Karpas-422 (cell line): ENCODE results near the gene RAB8A. TPM values are rescaled to one million over a fixed set of nuclear protein-coding genes. Genes with fewer than 3 reads are reported as not detected.
A peak's percentile ranks its signal among the peaks of the same experiment; 100 is the strongest.

Experiments
- DNase-seq: peaks from one replicate; pipeline ENCODE4 v3.0.0-alpha.2; 2015
- H2AFZ ChIP-seq: fragments of 200-600 bp; sonication (generic); 2 replicates; pipeline ENCODE4 v1.6.1; 2014; ENCODE audit warnings: antibody characterized with exemption, low read length, mixed read lengths
- H3K27ac ChIP-seq: fragments of 200-600 bp; sonication (generic); 2 replicates; pipeline ENCODE4 v1.5.1; 2014; ENCODE audit warnings: mild to moderate bottlenecking, low read length, moderate library complexity
- H3K27me3 ChIP-seq: fragments of 200-600 bp; sonication (generic); 2 replicates; pipeline ENCODE4 v1.6.1; 2014; ENCODE audit warnings: low read length, mixed read lengths
- H3K36me3 ChIP-seq: fragments of 200-600 bp; sonication (generic); 2 replicates; pipeline ENCODE4 v1.6.1; 2014; ENCODE audit warnings: low read length, mixed read lengths; ENCODE audit not compliant: insufficient read depth
- H3K4me1 ChIP-seq: fragments of 200-600 bp; sonication (generic); 2 replicates; pipeline ENCODE4 v1.6.1; 2014; ENCODE audit warnings: mild to moderate bottlenecking, low read length, mixed read lengths
- H3K4me2 ChIP-seq: fragments of 200-600 bp; sonication (generic); 2 replicates; pipeline ENCODE4 v1.6.1; 2014; ENCODE audit warnings: low read length, low read depth, mild to moderate bottlenecking; ENCODE audit not compliant: poor library complexity, severe bottlenecking
- H3K4me3 ChIP-seq: fragments of 200-600 bp; sonication (generic); 2 replicates; pipeline ENCODE4 v1.5.1; 2014; ENCODE audit warnings: mild to moderate bottlenecking, antibody characterized with exemption, low read length, mixed read lengths
- H3K79me2 ChIP-seq: fragments of 200-600 bp; sonication (generic); 2 replicates; pipeline ENCODE4 v1.6.1; 2014; ENCODE audit warnings: mild to moderate bottlenecking, low read length, mixed read lengths
- H3K9ac ChIP-seq: fragments of 200-600 bp; sonication (generic); 2 replicates; pipeline ENCODE4 v1.6.0; 2014; ENCODE audit warnings: low read length
- H3K9me2 ChIP-seq: fragments of 200-600 bp; sonication (generic), shearing (Covaris generic); replicated peaks from 2 replicates; pipeline ENCODE4 v1.6.0; 2014; ENCODE audit warnings: mild to moderate bottlenecking, low read length, moderate library complexity; ENCODE audit not compliant: insufficient read depth
- H3K9me3 ChIP-seq: fragments of 300-700, 200-600 bp; sonication (generic); 2 replicates; pipeline ENCODE4 v1.6.1; 2014; ENCODE audit warnings: low read length, mixed read lengths
- H4K20me1 ChIP-seq: fragments of 200-600 bp; sonication (generic); 2 replicates; pipeline ENCODE4 v1.6.1; 2014; ENCODE audit warnings: mild to moderate bottlenecking, antibody characterized with exemption, low read length, low read depth; ENCODE audit not compliant: insufficient read depth
- total RNA-seq: library from RNA; depleted of rRNA; stranded (reverse); fragments of >200 nt; shearing (Covaris generic); gene quantifications from 2 replicates; pipeline ENCODE4 v1.2.3, GENCODE V29; 2014; ENCODE audit warnings: low replicate concordance

Gene RAB8A
- total RNA-seq, 1 experiment from 2014 or later: 30.2 TPM

- Histone ChIP-seq H3K9ac (no peak overlapping the region), H3K27me3 (no peaks in the 10 kb centered on the region), H3K9me2 (no peaks in the 10 kb centered on the region), H3K27ac (no peak overlapping the region), H3K4me1 (no peaks in the 10 kb centered on the region), H3K9me3 (no peaks in the 10 kb centered on the region), H3K79me2 (no peaks in the 10 kb centered on the region), H4K20me1 (no peaks in the 10 kb centered on the region), H2AFZ (no peak overlapping the region), H3K4me3 (no peak overlapping the region), H3K4me2 (no peak overlapping the region), H3K36me3 (no peaks in the 10 kb centered on the region; the same call in 1 of the 2 replicates)
- no peak for DNase-seq
Measured at GRCh38 chr19:16160445-16160942, 48.8 kb downstream of the RAB8A start.

- no peak overlapping the region for H3K9ac ChIP-seq
- H2AFZ ChIP-seq: no peak overlapping the region
- H3K36me3 ChIP-seq: no peaks in the 10 kb centered on the region; the same call in 1 of the 2 replicates
- H3K79me2 ChIP-seq: no peaks in the 10 kb centered on the region
- H3K9me3 ChIP-seq: no peaks in the 10 kb centered on the region
- H3K27me3 ChIP-seq: no peaks in the 10 kb centered on the region
- H3K4me3 ChIP-seq: no peak overlapping the region
- no peak overlapping the region for H3K27ac ChIP-seq
- H4K20me1 ChIP-seq: no peaks in the 10 kb centered on the region
- H3K9me2 ChIP-seq: no peaks in the 10 kb centered on the region
- DNase-seq: no peak
- H3K4me2 ChIP-seq: no peak overlapping the region
- no peaks in the 10 kb centered on the region for H3K4me1 ChIP-seq
Measured at GRCh38 chr19:16160943-16161560, 49.4 kb downstream of the RAB8A start.

- H4K20me1 ChIP-seq: no peaks in the 10 kb centered on the region
- DNase-seq: no peak
- no peak overlapping the region for H2AFZ ChIP-seq
- no peaks in the 10 kb centered on the region for H3K9me3 ChIP-seq
- H3K27ac ChIP-seq: no peak overlapping the region
- no peaks in the 10 kb centered on the region for H3K4me1 ChIP-seq
- no peak overlapping the region for H3K4me3 ChIP-seq
- H3K9ac ChIP-seq: no peak overlapping the region
- no peaks in the 10 kb centered on the region for H3K27me3 ChIP-seq
- H3K79me2 ChIP-seq: no peaks in the 10 kb centered on the region
- no peaks in the 10 kb centered on the region for H3K9me2 ChIP-seq
- H3K4me2 ChIP-seq: no peak overlapping the region
- H3K36me3 ChIP-seq: no peaks in the 10 kb centered on the region; the same call in 1 of the 2 replicates
Measured at GRCh38 chr19:16161840-16162239, 50.2 kb downstream of the RAB8A start.

DNA sequence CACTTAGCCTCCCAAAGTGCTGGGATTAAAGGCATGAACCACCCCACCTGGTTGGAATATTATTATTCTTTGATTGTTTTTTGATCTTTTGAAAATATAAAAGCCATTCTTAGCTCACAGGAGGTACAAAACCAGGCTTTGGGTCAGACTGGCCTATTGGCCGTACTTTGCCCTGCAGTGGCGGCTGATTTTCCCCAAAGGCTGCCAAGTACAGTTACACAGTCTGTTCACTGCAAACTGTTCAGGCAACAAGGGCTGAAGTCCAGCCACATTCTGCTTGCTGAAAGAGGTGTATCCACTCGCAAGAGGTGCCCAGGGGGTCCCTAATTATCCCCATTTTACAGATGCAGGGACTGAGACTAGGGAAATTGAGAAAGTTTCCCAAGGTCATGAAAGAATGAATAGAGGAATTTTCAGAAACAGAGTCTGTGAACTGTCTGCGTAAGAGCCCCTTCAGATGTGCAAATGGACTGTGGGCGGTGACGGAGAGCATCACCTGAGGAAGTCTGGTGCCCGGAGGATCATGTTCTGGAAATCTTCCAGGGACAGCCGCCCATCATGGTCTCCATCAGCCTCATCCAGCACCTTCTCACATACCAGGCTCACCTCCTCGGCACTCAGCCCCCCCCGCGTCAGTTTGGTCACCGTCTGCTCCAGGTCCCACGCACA lies 52.7 kb downstream of the RAB8A start:
- H3K79me2 ChIP-seq: no peaks in the 10 kb centered on the region
- H3K27ac ChIP-seq: no peak overlapping the region
- H3K4me3 ChIP-seq: no peak overlapping the region
- no peak for DNase-seq
- H3K9me2 ChIP-seq: no peaks in the 10 kb centered on the region
- no peaks in the 10 kb centered on the region for H3K27me3 ChIP-seq
- H3K9ac ChIP-seq: no peak overlapping the region
- no peak overlapping the region for H3K4me2 ChIP-seq
- no peak overlapping the region for H2AFZ ChIP-seq
- peaks cover 5% of the 10 kb centered on the region; the same call in 1 of the 2 replicates for H3K9me3 ChIP-seq
- H3K4me1 ChIP-seq: no peaks in the 10 kb centered on the region
- no peaks in the 10 kb centered on the region for H4K20me1 ChIP-seq
- H3K36me3 ChIP-seq: no peaks in the 10 kb centered on the region

DNA sequence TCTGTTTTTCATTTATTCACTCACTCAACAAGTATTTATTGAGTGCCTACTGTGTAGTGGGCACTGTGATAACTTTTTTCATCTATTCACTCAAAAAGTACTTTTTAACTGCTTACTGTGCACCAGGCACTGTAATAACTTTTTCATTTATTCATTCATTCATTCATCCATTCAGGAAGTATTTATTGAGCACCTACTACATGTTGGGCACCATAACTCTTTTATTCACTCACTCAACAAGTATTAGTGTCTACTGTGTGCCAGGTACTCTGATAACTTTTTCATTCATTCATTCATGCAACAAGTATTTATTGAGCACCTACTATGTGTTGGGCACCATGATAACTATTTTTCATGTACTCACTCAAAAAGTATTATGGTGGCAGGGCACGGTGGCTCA lies 54.7 kb downstream of the RAB8A start:
- DNase-seq: no peak
- Histone ChIP-seq H3K9ac (no peak overlapping the region), H3K79me2 (no peaks in the 10 kb centered on the region), H3K4me3 (no peak overlapping the region), H3K36me3 (no peaks in the 10 kb centered on the region), H4K20me1 (no peaks in the 10 kb centered on the region), H3K4me1 (no peaks in the 10 kb centered on the region), H3K27me3 (no peaks in the 10 kb centered on the region), H3K9me2 (no peaks in the 10 kb centered on the region), H3K9me3 (peaks cover 5% of the 10 kb centered on the region; the same call in 1 of the 2 replicates), H3K4me2 (no peak overlapping the region), H3K27ac (no peak overlapping the region), H2AFZ (no peak overlapping the region)

DNA sequence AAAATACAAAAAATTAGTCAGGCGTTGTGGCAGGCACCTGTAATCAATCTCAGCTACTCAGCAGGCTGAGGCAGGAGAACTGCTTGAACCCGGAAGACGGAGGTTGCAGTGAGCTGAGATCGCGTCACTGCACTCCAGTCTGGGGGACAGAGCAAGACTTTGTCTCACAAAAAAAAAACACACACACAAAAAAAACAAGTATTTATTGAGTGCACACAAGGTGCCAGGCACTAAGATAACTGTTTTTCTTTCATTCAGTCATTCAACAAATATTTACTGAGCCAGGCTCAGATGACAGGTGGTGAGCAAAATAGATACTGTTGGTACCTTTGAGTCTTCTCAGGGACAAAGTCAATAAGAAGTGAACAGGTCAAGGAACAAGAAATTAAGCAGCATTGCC lies 55.4 kb downstream of the RAB8A start:
- no peaks in the 10 kb centered on the region for H3K79me2 ChIP-seq
- no peak overlapping the region for H3K9ac ChIP-seq
- no peaks in the 10 kb centered on the region for H3K27me3 ChIP-seq
- no peaks in the 10 kb centered on the region for H4K20me1 ChIP-seq
- H3K4me1 ChIP-seq: no peaks in the 10 kb centered on the region
- no peak overlapping the region for H2AFZ ChIP-seq
- peaks cover 5% of the 10 kb centered on the region; the same call in 1 of the 2 replicates for H3K9me3 ChIP-seq
- H3K36me3 ChIP-seq: no peaks in the 10 kb centered on the region
- DNase-seq: no peak
- no peak overlapping the region for H3K27ac ChIP-seq
- H3K4me2 ChIP-seq: no peak overlapping the region
- H3K9me2 ChIP-seq: no peaks in the 10 kb centered on the region
- H3K4me3 ChIP-seq: no peak overlapping the region

DNA sequence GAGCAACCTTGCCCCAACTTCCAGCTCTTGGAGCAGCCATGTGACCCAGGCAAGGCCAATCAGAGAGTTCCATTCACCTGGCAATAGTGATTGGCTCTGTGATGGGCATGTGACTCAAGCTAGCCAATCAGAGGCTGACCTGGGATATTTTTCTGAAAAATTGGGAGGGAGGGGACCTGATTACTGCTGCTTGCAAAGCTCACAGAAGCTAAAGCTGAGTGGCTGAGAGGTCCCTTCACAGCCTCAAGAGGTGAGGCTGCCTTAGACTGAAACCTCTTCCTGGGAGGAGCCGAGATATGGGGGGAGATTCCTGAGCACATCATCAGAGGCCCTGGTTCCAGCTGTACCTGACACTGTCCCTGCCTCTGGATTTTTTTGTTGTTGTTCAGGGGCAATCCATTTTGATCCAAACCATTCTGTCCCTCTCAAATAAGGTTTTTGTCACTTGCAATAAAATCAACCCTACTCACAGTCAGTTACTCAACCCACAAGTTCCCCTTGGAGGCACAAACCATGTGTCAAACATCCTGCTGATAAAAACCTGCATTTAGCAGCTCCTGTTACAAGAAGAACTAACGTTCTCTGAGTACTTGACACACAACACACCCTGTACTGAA lies 56.9 kb downstream of the RAB8A start:
- peak; percentile 70 for DNase-seq
- Histone ChIP-seq H3K4me2 (no peak overlapping the region), H3K4me1 (no peaks in the 10 kb centered on the region)

GRCh38 chr19:16170134-16170533 lies 58.4 kb downstream of the RAB8A start:
- H3K4me1 ChIP-seq: no peaks in the 10 kb centered on the region
- H3K27ac ChIP-seq: no peak overlapping the region
- H3K9ac ChIP-seq: no peak overlapping the region

More for the DNA sequence above, 56.9 kb downstream of the RAB8A start:
- Histone ChIP-seq H3K9me3 (peaks cover 5% of the 10 kb centered on the region; the same call in 1 of the 2 replicates), H3K27ac (no peak overlapping the region), H3K4me3 (no peak overlapping the region), H3K27me3 (no peaks in the 10 kb centered on the region), H2AFZ (no peak overlapping the region), H3K36me3 (no peaks in the 10 kb centered on the region), H3K9me2 (no peaks in the 10 kb centered on the region), H3K9ac (no peak overlapping the region), H4K20me1 (no peaks in the 10 kb centered on the region), H3K79me2 (no peaks in the 10 kb centered on the region)

More at GRCh38 chr19:16170134-16170533, 58.4 kb downstream of the RAB8A start:
- no peak overlapping the region for H2AFZ ChIP-seq
- no peak for DNase-seq
- H3K9me2 ChIP-seq: no peaks in the 10 kb centered on the region
- H3K4me2 ChIP-seq: no peak overlapping the region
- H4K20me1 ChIP-seq: no peaks in the 10 kb centered on the region
- no peaks in the 10 kb centered on the region for H3K79me2 ChIP-seq
- no peaks in the 10 kb centered on the region for H3K36me3 ChIP-seq
- no peaks in the 10 kb centered on the region for H3K27me3 ChIP-seq
- H3K4me3 ChIP-seq: no peak overlapping the region
- peaks cover 5% of the 10 kb centered on the region; the same call in 1 of the 2 replicates for H3K9me3 ChIP-seq
